Thymus (tissue), 11 donors: ENCODE data around the gene PTPN3. TPM values are rescaled to one million over a fixed set of nuclear protein-coding genes. Genes with fewer than 3 reads are reported as not detected.

Source experiments
- DNase-seq, 9 donors: peaks; one replicate each; pipeline ENCODE4 v3.0.0-alpha.2; 2013; ENCODE audit warnings: low spot score in 9 of 9, low read depth in 6 of 9, missing footprints in 1 of 9
- H3K27ac ChIP-seq, 2 donors: one replicate each; pipeline ENCODE4 v1.5.1; 2013; ENCODE audit warnings: control low read depth in 1 of 2, low read depth in 1 of 2, low read length in 1 of 2, mild to moderate bottlenecking in 1 of 2, moderate library complexity in 1 of 2
- H3K27me3 ChIP-seq, 2 donors: one replicate each; pipeline ENCODE4 v1.5.1; 2013; ENCODE audit warnings: low read length in 1 of 2; ENCODE audit not compliant: control insufficient read depth in 2 of 2, insufficient read depth in 1 of 2
- H3K36me3 ChIP-seq, 2 donors: one replicate each; pipeline ENCODE4 v1.5.1; 2013; ENCODE audit warnings: low read length in 1 of 2, mild to moderate bottlenecking in 1 of 2, moderate library complexity in 1 of 2; ENCODE audit not compliant: control insufficient read depth in 2 of 2, insufficient read depth in 2 of 2
- H3K4me1 ChIP-seq, 2 donors: one replicate each; pipeline ENCODE4 v1.5.1; 2013; ENCODE audit warnings: low read length in 2 of 2; ENCODE audit not compliant: control insufficient read depth in 2 of 2, insufficient read depth in 2 of 2
- H3K4me3 ChIP-seq, 2 donors: one replicate each; pipeline ENCODE4 v1.5.1; 2013; ENCODE audit warnings: low read length in 2 of 2, control low read depth in 1 of 2, mild to moderate bottlenecking in 1 of 2
- H3K9me3 ChIP-seq, 2 donors: one replicate each; pipeline ENCODE4 v1.5.1; 2013; ENCODE audit warnings: low read length in 1 of 2, mild to moderate bottlenecking in 1 of 2; ENCODE audit not compliant: control insufficient read depth in 2 of 2, insufficient read depth in 1 of 2
- WGBS: extraction: QIAGEN DNeasy Blood & Tissue Kit; methylation state at CpG from one replicate; pipeline ENCODE4 v1.1.7; 2013; 5-methylcytosine and 5-hydroxymethylcytosine counted together
- polyA plus RNA-seq: library from polyadenylated mRNA; stranded (reverse); fragments of 200-250 nt; gene quantifications from one replicate; pipeline ENCODE4 v1.2.3, GENCODE V29; 2013
- total RNA-seq: library from RNA; stranded (reverse); fragments of 120-200 nt; gene quantifications from one replicate; pipeline ENCODE4 v1.2.4, GENCODE V29; 2013
- donor health status: healthy.

PTPN3 gene
- total and polyA plus RNA-seq, 2 donors: 2.8 to 9.5 TPM

GRCh38 chr9:109409773-109410397, 88.2 kb downstream of the PTPN3 start:
- Histone ChIP-seq H3K36me3 (no peaks in the 10 kb centered on the region), H3K27me3 (no peaks in the 10 kb centered on the region), H3K27ac (no peak overlapping the region), H3K4me3 (no peak overlapping the region), H3K9me3 (no peaks in the 10 kb centered on the region), H3K4me1 (peaks cover 3 to 12% of the 10 kb centered on the region in 2 donors)
- no peak for DNase-seq
- 52% methylated on average over 12 of the region's 12 CpGs for WGBS

- H3K27me3 ChIP-seq: no peaks in the 10 kb centered on the region
- H3K4me3 ChIP-seq: no peak overlapping the region
- peaks cover 0 to 3% of the 10 kb centered on the region in 2 donors for H3K4me1 ChIP-seq
- no peak overlapping the region for H3K27ac ChIP-seq
- H3K36me3 ChIP-seq: no peaks in the 10 kb centered on the region
- WGBS: 84% methylated on average over 6 of the region's 6 CpGs
- no peak for DNase-seq
- no peaks in the 10 kb centered on the region for H3K9me3 ChIP-seq
Measured at GRCh38 chr9:109408759-109409462, 89.2 kb downstream of the PTPN3 start.

- 86% methylated on average over 5 of the region's 5 CpGs for WGBS
Measured at GRCh38 chr9:109403766-109404320, 94.3 kb downstream of the PTPN3 start.

DNA sequence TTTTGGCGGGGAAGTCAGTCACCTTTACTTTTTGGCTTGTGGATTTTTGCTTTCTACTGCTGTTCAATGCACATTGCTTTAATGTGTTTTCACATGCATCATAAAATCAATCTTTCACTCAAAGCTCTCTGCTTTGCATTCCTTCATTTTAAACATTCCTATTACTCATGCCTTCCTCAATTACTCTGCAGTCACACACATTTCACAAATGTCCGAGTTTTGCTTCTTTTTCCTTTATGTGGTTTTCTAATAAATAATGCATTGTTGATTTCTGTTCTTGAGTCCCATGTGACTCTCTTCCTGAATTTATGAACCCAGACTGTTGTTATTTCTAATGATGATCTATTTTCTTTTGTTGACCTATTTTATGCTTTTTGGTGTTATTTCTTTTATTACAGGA, 95.0 kb downstream of the PTPN3 start:
- H3K27ac ChIP-seq: no peak overlapping the region
- no peaks in the 10 kb centered on the region for H3K4me1 ChIP-seq
- H3K36me3 ChIP-seq: no peaks in the 10 kb centered on the region
- H3K9me3 ChIP-seq: no peaks in the 10 kb centered on the region
- no peaks in the 10 kb centered on the region for H3K27me3 ChIP-seq
- H3K4me3 ChIP-seq: no peak overlapping the region
- DNase-seq: no peak
- 80% methylated on average over 2 of the region's 2 CpGs for WGBS

More at GRCh38 chr9:109403766-109404320, 94.3 kb downstream of the PTPN3 start:
- DNase-seq: no peak
- Histone ChIP-seq H3K36me3 (no peaks in the 10 kb centered on the region), H3K4me1 (no peaks in the 10 kb centered on the region), H3K27ac (no peak overlapping the region), H3K9me3 (no peaks in the 10 kb centered on the region), H3K27me3 (no peaks in the 10 kb centered on the region), H3K4me3 (no peak overlapping the region)

GRCh38 chr9:109401990-109402318, 96.2 kb downstream of the PTPN3 start:
- DNase-seq: no peak
- no peaks in the 10 kb centered on the region for H3K4me1 ChIP-seq
- 47% methylated on average over 4 of the region's 4 CpGs for WGBS
- no peak overlapping the region for H3K27ac ChIP-seq
- H3K27me3 ChIP-seq: no peaks in the 10 kb centered on the region
- H3K9me3 ChIP-seq: no peaks in the 10 kb centered on the region
- H3K4me3 ChIP-seq: no peak overlapping the region
- H3K36me3 ChIP-seq: no peaks in the 10 kb centered on the region

DNA sequence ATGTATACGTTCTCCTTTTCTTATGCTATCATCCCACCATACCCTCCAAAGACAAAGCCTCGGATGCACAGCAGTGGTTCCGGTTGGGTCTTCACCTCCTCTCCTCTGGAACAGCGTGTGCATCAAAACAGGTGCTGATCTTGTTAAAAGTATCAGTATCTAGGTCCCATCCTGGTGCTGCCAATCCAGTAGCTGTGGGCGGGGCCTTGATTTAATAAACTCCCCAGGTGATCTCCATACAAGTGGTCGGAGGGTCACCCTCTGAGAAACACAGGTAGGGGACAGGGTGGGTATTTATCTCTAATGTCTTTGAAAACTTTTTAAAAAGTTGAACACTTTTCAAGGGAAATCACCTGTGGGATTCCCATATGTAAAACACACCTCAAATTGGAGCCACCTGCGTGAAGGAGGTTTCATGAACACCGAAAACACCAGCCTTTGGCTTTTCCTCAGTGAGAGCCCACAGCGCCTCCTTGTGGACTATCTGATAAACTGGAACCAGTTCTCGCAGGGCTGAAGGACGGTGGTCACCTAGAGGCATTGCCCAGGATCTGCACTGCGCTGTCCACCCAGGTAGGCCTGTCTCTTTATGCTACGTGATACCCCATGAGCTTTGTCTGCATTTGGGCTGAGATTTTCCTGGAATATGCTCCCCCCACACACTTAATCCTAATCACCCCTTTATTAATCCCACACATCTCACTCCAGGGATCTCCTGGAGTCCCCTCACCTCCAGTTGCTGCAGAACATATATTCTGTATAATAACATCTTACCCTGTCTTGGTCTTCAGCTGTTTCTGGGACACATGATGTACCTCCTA, 96.7 kb downstream of the PTPN3 start:
- Histone ChIP-seq H3K27ac (no peak overlapping the region), H3K4me3 (no peak overlapping the region), H3K27me3 (no peaks in the 10 kb centered on the region), H3K4me1 (no peaks in the 10 kb centered on the region), H3K9me3 (no peaks in the 10 kb centered on the region), H3K36me3 (no peaks in the 10 kb centered on the region)
- peak in 2 of 9 donors; percentile 37 to 44 for DNase-seq
- WGBS: 51% methylated on average over 13 of the region's 13 CpGs

DNA sequence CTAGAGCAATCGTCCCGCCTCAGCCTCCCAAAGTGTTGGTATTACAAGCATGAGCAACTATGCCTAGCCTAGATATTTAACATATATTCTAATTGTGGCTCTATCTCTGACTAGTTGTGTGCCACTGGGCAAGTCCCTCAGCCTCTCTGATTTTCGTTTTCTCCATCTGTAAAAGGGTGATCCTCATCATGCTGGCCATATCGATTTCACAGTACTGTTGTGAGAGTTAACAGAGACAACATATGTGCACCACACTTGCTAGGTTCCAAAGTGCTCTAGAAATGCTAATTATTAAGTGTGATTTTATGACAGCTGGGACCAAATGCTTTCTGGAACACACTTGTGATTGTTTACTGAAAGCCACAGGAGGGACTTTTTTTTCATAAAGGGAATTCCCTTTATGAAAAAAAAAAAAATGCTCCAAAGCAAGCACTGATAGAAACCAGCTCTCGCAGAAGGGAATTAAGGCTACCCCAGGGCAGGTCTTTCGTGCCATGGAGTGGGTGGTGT, 98.8 kb downstream of the PTPN3 start:
- H3K27ac ChIP-seq: no peak overlapping the region
- H3K9me3 ChIP-seq: no peaks in the 10 kb centered on the region
- WGBS: 88% methylated on average over 6 of the region's 6 CpGs
- H3K27me3 ChIP-seq: no peaks in the 10 kb centered on the region
- no peaks in the 10 kb centered on the region for H3K4me1 ChIP-seq
- no peak overlapping the region for H3K4me3 ChIP-seq
- H3K36me3 ChIP-seq: no peaks in the 10 kb centered on the region
- no peak for DNase-seq

- Histone ChIP-seq H3K9me3 (no peaks in the 10 kb centered on the region), H3K4me3 (no peak overlapping the region), H3K36me3 (no peaks in the 10 kb centered on the region), H3K4me1 (no peaks in the 10 kb centered on the region), H3K27ac (no peak overlapping the region), H3K27me3 (no peaks in the 10 kb centered on the region)
- 85% methylated on average over 10 of the region's 10 CpGs for WGBS
- DNase-seq: no peak
Measured at GRCh38 chr9:109391176-109391575, 106.9 kb downstream of the PTPN3 start.

DNA sequence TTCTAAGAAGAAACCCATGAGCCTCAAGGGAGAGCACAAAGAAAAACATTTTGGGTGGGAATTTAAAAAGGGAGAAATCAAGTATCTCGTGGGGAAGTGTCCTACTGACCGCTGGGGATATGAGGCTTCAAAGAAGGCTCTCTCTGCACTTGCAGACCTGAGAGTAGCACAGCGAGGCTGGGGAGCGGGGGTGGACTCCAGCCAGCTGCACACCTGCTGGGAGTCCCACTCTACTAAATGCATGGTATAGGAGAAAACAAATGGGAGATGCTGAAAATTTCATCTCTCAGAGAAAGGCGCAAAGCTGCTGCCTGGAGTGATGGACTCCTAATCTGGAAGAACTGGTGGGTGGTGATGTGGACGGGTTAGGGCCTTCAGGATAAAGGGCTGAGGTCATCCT, 110.3 kb downstream of the PTPN3 start:
- H3K9me3 ChIP-seq: no peaks in the 10 kb centered on the region
- H3K36me3 ChIP-seq: no peaks in the 10 kb centered on the region

More for the DNA sequence above, 110.3 kb downstream of the PTPN3 start:
- Histone ChIP-seq H3K27me3 (no peaks in the 10 kb centered on the region), H3K4me3 (no peak overlapping the region), H3K4me1 (no peaks in the 10 kb centered on the region), H3K27ac (no peak overlapping the region)
- DNase-seq: no peak
- 91% methylated on average over 6 of the region's 6 CpGs for WGBS
